ENCODE measurements around the gene AFAP1L1.

- TF ChIP-seq CTCF (IDR thresholded peaks at IDR 0.05) (no peak), POLR2A (IDR thresholded peaks at IDR 0.05) (no peak), POLR2AphosphoS5 (IDR thresholded peaks at IDR 0.05) (no peak)
Observed at GRCh38 chr5:149283626-149284480, 12.2 kb downstream of the AFAP1L1 start.
